Measurements from ENCODE around the gene TRIP6. TPM values are rescaled to one million over a fixed set of nuclear protein-coding genes. Genes with fewer than 3 reads are reported as not detected.

TRIP6 gene
- total and polyA plus RNA-seq, 2 experiments from 2014 or later = 44.6 to 112 TPM

- TF ChIP-seq ZNF462 (CRISPR knock-in tag; IDR thresholded peaks at IDR 0.05) (no peak), EZH2 (IDR thresholded peaks at IDR 0.05; ENCODE audit: low read depth, unreplicated experiment) (no peak), ETS1 (IDR thresholded peaks at IDR 0.05) (no peak), POLR2AphosphoS5 (IDR thresholded peaks at IDR 0.05; ENCODE audit: low read depth) (no peak), ZNF331 (CRISPR knock-in tag; IDR thresholded peaks at IDR 0.05; ENCODE audit: low read depth) (no peak), EZH2phosphoT487 (IDR thresholded peaks at IDR 0.05; ENCODE audit: unreplicated experiment) (no peak), REST (IDR thresholded peaks at IDR 0.05; ENCODE audit: unreplicated experiment) (no peak), JUNB (IDR thresholded peaks at IDR 0.05; ENCODE audit: unreplicated experiment) (no peak), CTCF (conservative IDR thresholded peaks at IDR 0.05; ENCODE audit: low read depth in 2 of 2) (no peak), CREB1 (CRISPR knock-in tag; IDR thresholded peaks at IDR 0.05; ENCODE audit: low read depth) (no peak), NANOG (IDR thresholded peaks at IDR 0.05; ENCODE audit: borderline replicate concordance) (no peak), ZNF114 (CRISPR knock-in tag; IDR thresholded peaks at IDR 0.05) (no peak), STAT1 (IDR thresholded peaks at IDR 0.05; ENCODE audit: unreplicated experiment) (no peak)
- Histone ChIP-seq H3K27ac (ENCODE audit: low read depth) (peak overlapping the region; percentile 96), H2AFZ (no peak overlapping the region), H3K27me3 (ENCODE audit: insufficient read depth) (no peaks in the 10 kb centered on the region), H3K36me3 (ENCODE audit: insufficient read depth) (no peaks in the 10 kb centered on the region), H3K4me1 (ENCODE audit: insufficient read depth) (peaks cover 15% of the 10 kb centered on the region; the same call in 1 of the 2 replicates), H3K9me2 (ENCODE audit: insufficient read depth) (no peaks in the 10 kb centered on the region), H4K20me1 (replicated peaks; ENCODE audit: insufficient read depth) (peaks cover 22% of the 10 kb centered on the region), H3F3A (replicated peaks; ENCODE audit: low read depth) (peaks cover 10% of the 10 kb centered on the region; the same call in 1 of the 2 replicates), H3K4me3 (peak overlapping the region; percentile 98), H3K79me2 (replicated peaks; ENCODE audit: insufficient read depth) (peaks cover 53% of the 10 kb centered on the region), H3K4me2 (peak overlapping the region; percentile 100)
- DNase-seq (ENCODE audit: low spot score) = peak; percentile 49
- Mint-ChIP-seq H3K4me1 (peaks cover 27% of the 10 kb centered on the region), H3K27ac (peak overlapping the region; percentile 66), H3K27me3 (ENCODE audit: insufficient read depth, low read depth, poor library complexity) (peaks cover 21% of the 10 kb centered on the region), H3K36me3 (ENCODE audit: low read depth) (peaks cover 23% of the 10 kb centered on the region), H3K4me3 (peak overlapping the region; percentile 99), H3K9me3 (peaks cover under 1% of the 10 kb centered on the region; the same call in 1 of the 3 replicates)
- no peak; the same call in 2 of the 3 replicates for ATAC-seq
These were observed 38.0 kb upstream of the TRIP6 start for GRCh38 chr7:100829150-100829716.

All from GM23338 (cell line).